ENCODE measurements around the gene COL18A1. TPM values are rescaled to one million over a fixed set of nuclear protein-coding genes. Genes with fewer than 3 reads are reported as not detected.

COL18A1 gene
- polyA plus RNA-seq, 2 of the 4 experiments (the other 2 are of a cell fraction): 17.3 to 88.4 TPM

GRCh38 chr21:45475797-45476570 is 71.0 kb downstream of the COL18A1 start:
- Histone ChIP-seq H3K27ac (no peak overlapping the region), H3K9me3 (no peaks in the 10 kb centered on the region), H3K4me3 (no peak overlapping the region), H3K4me1 (peaks cover 20% of the 10 kb centered on the region), H3K4me2 (no peak overlapping the region)
- CTCF ChIA-PET: no interaction called here
- no peak for TF ChIP-seq MAX (IDR thresholded peaks at IDR 0.05)
- no peak for TF ChIP-seq RFX5 (IDR thresholded peaks at IDR 0.05)
- TF ChIP-seq TFCP2L1 (CRISPR knock-in tag; IDR thresholded peaks at IDR 0.05): no peak
- TF ChIP-seq TP53 (CRISPR knock-in tag; IDR thresholded peaks at IDR 0.05): no peak
- TF ChIP-seq POLR2AphosphoS2 (conservative IDR thresholded peaks at IDR 0.05; ENCODE audit: low read length): no peak
- TF ChIP-seq, protein P1, sequence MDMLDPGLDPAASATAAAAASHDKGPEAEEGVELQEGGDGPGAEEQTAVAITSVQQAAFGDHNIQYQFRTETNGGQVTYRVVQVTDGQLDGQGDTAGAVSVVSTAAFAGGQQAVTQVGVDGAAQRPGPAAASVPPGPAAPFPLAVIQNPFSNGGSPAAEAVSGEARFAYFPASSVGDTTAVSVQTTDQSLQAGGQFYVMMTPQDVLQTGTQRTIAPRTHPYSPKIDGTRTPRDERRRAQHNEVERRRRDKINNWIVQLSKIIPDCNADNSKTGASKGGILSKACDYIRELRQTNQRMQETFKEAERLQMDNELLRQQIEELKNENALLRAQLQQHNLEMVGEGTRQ (IDR thresholded peaks at IDR 0.05): no peak
- TF ChIP-seq HMGXB4 (CRISPR knock-in tag; IDR thresholded peaks at IDR 0.05; ENCODE audit: borderline replicate concordance): no peak
- TF ChIP-seq CHD4 (IDR thresholded peaks at IDR 0.05; ENCODE audit: borderline replicate concordance): no peak
- no peak for TF ChIP-seq NPAS2 (CRISPR knock-in tag; IDR thresholded peaks at IDR 0.05; ENCODE audit: borderline replicate concordance)
- no peak for TF ChIP-seq RARB (CRISPR knock-in tag; IDR thresholded peaks at IDR 0.05)
- TF ChIP-seq, protein P2, sequence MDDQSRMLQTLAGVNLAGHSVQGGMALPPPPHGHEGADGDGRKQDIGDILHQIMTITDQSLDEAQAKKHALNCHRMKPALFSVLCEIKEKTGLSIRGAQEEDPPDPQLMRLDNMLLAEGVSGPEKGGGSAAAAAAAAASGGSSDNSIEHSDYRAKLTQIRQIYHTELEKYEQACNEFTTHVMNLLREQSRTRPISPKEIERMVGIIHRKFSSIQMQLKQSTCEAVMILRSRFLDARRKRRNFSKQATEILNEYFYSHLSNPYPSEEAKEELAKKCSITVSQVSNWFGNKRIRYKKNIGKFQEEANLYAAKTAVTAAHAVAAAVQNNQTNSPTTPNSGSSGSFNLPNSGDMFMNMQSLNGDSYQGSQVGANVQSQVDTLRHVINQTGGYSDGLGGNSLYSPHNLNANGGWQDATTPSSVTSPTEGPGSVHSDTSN (IDR thresholded peaks at IDR 0.05): no peak
- TF ChIP-seq PHF8 (IDR thresholded peaks at IDR 0.05; ENCODE audit: borderline replicate concordance, low read depth): no peak
- DNase-seq (ENCODE audit: low read depth in 1 of 2, low spot score in 1 of 2) (no peak), FAIRE-seq (no peak), ATAC-seq (no peak)
- POLR2A ChIA-PET: no interaction called here
- 96% methylated on average over 47 of the region's 53 CpGs for WGBS (ENCODE audit: missing lambda C conversion rate)

DNA sequence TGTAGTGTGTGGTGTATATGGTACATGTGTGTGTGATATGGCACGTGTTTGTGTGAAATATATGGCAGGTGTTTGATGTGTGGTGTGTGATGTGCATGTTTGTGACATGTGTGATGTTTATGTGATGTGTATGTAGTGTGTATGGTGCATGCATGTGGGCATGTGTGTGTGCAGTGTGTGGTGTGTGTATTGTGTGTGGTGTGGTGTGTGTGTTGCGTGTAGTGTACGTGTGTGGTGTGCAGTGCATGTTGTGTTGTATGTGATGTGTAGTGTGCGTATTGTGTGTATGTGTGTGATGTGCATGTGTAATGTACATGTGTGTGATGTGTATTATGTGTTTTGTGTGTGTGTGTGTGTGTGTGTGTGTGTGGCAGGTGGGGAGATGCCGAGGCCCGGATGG is 71.6 kb downstream of the COL18A1 start:
- Histone ChIP-seq H3K27ac (no peak overlapping the region), H3K4me2 (no peak overlapping the region), H3K9me3 (no peaks in the 10 kb centered on the region), H3K4me3 (no peak overlapping the region), H3K4me1 (peaks cover 14% of the 10 kb centered on the region)
- no peak for TF ChIP-seq MAX (IDR thresholded peaks at IDR 0.05)
- TF ChIP-seq MAZ (IDR thresholded peaks at IDR 0.05; ENCODE audit: borderline replicate concordance, low read depth, low read length): no peak
- TF ChIP-seq HMGXB4 (CRISPR knock-in tag; IDR thresholded peaks at IDR 0.05; ENCODE audit: borderline replicate concordance): no peak
- no peak for TF ChIP-seq CHD2 (IDR thresholded peaks at IDR 0.05; ENCODE audit: low read length, partially characterized antibody)
- no peak for TF ChIP-seq RCOR1 (IDR thresholded peaks at IDR 0.05; ENCODE audit: low read depth, low read length)
- TF ChIP-seq NPAS2 (CRISPR knock-in tag; IDR thresholded peaks at IDR 0.05; ENCODE audit: borderline replicate concordance): no peak
- TF ChIP-seq RARB (CRISPR knock-in tag; IDR thresholded peaks at IDR 0.05): no peak
- TF ChIP-seq HDAC2 (IDR thresholded peaks at IDR 0.05): no peak
- no peak for TF ChIP-seq HEYL (CRISPR knock-in tag; IDR thresholded peaks at IDR 0.05)
- no peak for TF ChIP-seq MAFK (IDR thresholded peaks at IDR 0.05; ENCODE audit: partially characterized antibody)
- no peak for TF ChIP-seq KDM5A (IDR thresholded peaks at IDR 0.05)
- no peak for TF ChIP-seq POLR2AphosphoS2 (conservative IDR thresholded peaks at IDR 0.05; ENCODE audit: low read length)
- no peak for TF ChIP-seq MYC (IDR thresholded peaks at IDR 0.05; ENCODE audit: borderline replicate concordance, low read length)
- ATAC-seq (no peak), DNase-seq (ENCODE audit: low read depth in 1 of 2, low spot score in 1 of 2) (no peak), FAIRE-seq (no peak)
- 96% methylated on average over 6 of the region's 6 CpGs for WGBS (ENCODE audit: missing lambda C conversion rate)
- POLR2A ChIA-PET: no interaction called here
- CTCF ChIA-PET: interaction anchor here (1.6 kb wide), 1 partner anchor 9 kb away, joined by 5 read pairs; no protein-coding TSS in a partner anchor

Measured in A549 (cell line).